GM19025 (cell line): Measurements from ENCODE around the gene FAM13A.

Experiments used
- ATAC-seq: cut with Tn5 transposase; IDR thresholded peaks from one replicate; pipeline ENCODE4 v1.9.1; 2021; ENCODE audit warnings: mild to moderate bottlenecking, low read depth, moderate library complexity; ENCODE audit not compliant: unreplicated experiment

The FAM13A gene

GRCh38 chr4:88796545-88796944 is 260.4 kb downstream of the FAM13A start:
- no peak for ATAC-seq

GRCh38 chr4:88794952-88795351 is 262.0 kb downstream of the FAM13A start:
- no peak for ATAC-seq

- ATAC-seq = no peak
Measured at GRCh38 chr4:88794087-88794690, 262.8 kb downstream of the FAM13A start.

DNA sequence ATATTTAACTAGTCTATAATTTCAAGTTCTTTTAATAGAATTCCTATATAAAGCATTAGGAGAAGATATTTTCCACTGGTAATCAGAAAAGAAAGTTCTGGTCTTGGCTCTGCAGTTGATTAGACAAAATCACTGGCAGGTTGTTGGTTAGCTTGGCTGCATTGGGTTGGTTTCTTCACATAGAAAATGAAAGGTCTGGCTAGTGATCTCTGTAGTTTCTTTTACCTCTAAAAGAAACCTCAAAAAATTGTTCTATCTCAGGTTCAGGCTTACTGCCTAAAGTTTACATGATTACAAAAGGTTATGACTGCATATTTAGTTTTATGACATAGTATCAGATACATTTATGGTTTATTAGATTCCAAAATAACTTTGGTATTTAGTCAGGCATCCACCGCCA is 263.5 kb downstream of the FAM13A start:
- no peak for ATAC-seq

GRCh38 chr4:88792821-88793220 is 264.2 kb downstream of the FAM13A start:
- ATAC-seq = no peak

DNA sequence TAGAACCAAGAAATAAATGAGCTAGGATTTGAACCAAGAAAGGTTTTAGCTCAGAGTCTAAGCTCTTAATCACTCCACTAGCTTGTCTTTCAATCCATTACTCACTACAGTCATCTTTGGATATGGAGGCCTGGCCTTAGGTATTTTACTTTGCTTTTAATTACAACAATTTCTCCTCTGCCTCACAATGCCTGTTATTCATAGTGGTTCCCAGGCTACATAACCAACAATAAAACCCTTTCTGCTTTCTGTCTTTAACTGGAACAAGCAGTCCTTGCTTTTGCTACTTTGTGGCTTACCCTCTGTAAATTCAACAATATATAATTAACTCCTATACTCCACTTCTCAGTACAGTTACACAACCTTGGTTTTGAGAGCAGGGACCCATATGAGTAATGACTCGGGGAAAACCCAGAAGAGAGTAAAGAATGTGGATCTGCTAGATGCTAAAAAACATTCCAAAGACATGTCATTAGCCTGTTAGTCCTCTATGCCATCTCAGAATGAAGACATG is 264.7 kb downstream of the FAM13A start:
- no peak for ATAC-seq

- ATAC-seq = no peak
Measured at GRCh38 chr4:88791274-88791673, 265.7 kb downstream of the FAM13A start.

- no peak for ATAC-seq
Measured at GRCh38 chr4:88788895-88789294, 268.1 kb downstream of the FAM13A start.

DNA sequence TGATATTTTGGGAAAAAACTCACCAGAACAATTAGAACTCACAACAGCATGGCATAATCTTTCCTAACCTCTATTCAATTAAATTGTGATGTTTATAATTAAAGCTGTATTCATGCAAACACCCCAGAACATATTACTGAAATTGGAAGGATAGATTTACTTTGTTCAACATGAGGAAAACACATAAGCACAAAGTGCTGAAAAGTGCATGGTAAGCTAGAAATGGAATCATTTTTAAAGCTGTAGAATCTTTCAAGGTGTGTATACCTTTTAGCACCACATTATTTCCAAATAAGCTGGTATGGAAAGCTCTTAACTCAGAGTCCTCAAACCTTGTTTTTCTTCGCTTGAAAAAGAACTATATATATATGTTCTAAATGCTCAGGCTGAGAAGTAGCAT is 268.6 kb downstream of the FAM13A start:
- no peak for ATAC-seq

GRCh38 chr4:88786011-88786410 is 271.0 kb downstream of the FAM13A start:
- ATAC-seq = no peak

DNA sequence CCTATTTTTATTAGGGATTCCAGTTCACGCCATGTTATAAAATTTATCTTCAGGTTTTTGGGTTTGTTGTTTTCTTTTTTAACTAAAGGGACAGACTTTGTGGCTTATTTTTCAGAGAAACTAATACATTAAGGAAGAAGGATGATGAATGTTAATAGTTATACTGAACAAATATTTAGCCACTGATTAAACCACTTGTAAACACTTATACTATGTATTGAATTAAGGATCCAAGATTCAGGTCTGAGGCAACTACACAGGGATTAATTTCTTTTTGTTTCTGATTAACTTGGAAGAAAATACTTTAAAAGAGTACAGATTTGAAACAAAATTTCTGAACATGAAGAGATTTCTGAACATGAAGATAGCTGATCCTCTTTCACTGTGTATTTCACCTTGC is 276.6 kb downstream of the FAM13A start:
- ATAC-seq = no peak

DNA sequence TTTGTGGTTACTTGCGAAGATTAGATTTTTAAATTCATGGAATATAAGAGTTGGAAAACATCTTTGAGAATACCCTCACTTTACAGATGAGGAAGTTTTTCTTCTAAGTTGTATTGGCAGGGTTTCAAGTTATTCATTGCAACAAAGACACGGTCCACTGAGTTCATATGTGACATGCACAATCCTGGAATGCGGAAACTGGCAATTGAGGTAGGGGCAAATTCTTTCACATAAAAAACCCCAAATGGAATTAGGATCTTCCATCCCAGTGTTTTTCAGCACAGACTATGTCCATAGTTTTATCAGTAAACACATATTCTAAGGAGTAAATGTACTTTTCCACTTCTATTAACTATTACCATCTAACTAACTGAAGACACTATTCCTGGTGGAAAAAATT is 277.6 kb downstream of the FAM13A start:
- no peak for ATAC-seq

GRCh38 chr4:88775529-88775928 is 281.5 kb downstream of the FAM13A start:
- ATAC-seq = peak; percentile 55

DNA sequence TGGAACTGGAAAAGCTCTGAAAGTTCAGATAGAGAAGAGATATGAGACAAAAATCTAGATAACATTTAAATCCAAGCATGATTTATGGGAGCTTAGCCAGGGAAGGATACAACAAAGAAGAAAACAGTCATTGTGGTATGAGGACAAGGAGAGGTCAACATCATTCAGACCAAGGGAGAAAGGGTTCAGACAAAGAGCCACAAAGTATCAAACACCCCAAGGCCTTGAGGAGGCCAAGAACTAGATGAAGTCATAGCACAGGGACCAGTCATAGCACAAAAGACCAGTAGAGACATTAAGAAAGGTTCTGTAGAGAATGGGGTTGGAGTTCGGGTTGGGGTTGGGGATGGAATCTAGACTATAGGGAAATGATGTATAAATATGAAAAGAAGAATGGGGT is 282.0 kb downstream of the FAM13A start:
- no peak for ATAC-seq

DNA sequence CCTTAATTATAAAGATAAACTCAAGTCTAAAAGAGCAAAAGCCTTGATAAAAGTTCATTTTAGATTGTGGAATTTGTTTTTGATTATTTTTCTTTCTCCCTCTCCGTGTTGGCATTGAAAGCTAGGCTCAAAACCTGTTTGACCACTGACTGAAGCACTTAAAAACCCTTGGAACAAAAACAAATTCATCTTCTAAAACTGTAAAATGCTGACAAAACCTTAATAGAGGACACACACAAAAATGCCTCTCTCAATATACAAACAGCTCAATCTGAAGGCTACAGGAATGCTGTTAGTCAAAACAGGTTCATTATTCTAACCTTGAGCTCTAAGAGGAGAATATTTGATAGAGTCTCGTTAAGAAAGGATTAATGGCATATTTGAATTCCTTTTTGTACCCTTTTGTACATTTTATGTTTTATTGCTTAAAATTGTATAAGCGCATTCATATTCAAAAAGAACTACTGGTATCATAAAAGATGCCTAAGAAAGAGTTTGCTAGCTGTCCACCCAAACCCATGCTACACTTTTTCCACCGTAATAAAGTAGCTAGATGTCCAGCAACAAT is 285.0 kb downstream of the FAM13A start:
- ATAC-seq = no peak

DNA sequence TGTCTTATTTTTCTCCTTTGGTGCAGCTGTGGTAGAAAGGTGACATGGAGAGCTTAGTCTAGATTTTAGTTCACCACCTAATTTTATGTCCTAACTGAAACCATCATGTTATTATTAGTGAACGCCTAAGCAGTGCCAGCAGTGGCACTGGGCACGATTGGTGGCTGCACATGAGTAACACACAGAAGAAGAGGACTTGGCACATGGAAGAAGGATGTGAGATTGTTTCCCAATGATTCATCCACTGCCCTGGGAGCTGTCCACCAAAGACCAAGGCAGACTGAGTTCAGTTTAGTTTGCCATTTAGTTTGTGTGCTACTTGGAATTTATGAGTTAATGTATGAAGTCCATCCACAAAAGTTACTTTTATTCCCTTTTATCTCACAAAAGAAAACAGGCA is 291.3 kb downstream of the FAM13A start:
- no peak for ATAC-seq

DNA sequence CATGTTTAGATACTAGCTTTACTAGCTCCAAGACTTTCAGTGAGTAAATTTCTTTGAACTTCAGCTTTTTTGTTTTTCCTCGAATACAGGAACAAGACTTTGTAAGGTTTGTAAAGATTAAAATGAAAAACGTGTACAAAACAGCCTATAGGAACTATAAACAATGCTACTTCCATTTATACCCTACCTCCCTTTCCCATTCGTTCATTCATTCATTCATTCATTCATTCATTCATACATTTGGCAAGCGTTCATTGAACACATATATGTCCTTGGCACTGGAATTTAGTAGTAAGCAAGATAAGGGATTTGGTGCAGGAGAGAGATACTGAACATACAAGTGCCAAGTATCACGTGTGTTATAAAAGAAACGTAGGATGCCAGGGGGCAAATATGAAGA is 293.9 kb downstream of the FAM13A start:
- no peak for ATAC-seq

DNA sequence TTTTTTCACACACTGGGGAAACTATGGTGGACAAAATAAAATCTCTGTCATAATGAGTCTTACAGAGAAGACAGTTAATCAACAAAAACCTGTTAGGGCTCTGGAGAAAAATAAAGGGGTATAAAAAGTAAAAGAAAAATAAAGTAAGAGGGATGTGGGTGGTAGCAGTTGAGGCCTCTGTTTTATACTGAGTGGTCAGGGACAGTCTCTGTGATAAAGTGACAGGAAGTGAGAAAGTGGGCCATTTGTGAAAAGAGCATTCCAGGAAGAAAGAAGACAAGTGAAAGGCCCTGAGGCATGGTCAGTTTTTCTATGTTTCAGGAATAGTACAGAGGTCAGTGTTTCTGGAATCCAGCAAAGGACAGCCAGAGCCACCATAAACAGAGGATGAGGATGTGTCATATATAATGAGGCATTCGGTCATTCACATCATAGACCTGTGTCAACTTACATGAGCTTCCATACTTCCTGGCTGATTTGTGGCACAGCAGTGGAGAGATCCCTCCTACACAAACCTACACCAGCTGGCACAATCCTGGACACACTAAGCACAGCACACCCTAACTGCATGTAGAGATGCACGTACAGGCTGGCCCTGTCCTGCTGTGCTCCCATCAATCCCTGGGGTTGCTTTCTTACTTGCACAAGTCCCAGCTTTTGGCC is 295.0 kb downstream of the FAM13A start:
- ATAC-seq = no peak

DNA sequence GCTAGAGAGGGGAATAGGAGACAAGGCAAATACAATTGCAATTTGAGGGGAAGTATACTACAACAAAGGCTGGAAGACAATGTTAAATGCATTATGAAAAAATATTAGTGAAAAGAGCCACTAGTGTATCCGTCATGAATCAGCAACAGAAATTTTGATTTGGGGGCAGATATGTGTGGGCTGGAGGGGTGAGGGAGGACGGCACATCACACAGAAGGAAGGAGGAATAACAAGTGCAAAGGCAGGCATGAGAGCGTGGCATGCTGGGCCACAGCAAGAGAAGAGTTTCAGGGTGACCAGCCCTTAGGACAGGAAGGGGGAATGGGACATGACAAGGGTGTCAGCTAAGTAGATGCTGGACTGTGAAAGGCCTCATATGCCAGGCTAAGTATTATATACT is 295.6 kb downstream of the FAM13A start:
- ATAC-seq = no peak

- no peak for ATAC-seq
Measured at GRCh38 chr4:88759895-88760290, 297.1 kb downstream of the FAM13A start.

DNA sequence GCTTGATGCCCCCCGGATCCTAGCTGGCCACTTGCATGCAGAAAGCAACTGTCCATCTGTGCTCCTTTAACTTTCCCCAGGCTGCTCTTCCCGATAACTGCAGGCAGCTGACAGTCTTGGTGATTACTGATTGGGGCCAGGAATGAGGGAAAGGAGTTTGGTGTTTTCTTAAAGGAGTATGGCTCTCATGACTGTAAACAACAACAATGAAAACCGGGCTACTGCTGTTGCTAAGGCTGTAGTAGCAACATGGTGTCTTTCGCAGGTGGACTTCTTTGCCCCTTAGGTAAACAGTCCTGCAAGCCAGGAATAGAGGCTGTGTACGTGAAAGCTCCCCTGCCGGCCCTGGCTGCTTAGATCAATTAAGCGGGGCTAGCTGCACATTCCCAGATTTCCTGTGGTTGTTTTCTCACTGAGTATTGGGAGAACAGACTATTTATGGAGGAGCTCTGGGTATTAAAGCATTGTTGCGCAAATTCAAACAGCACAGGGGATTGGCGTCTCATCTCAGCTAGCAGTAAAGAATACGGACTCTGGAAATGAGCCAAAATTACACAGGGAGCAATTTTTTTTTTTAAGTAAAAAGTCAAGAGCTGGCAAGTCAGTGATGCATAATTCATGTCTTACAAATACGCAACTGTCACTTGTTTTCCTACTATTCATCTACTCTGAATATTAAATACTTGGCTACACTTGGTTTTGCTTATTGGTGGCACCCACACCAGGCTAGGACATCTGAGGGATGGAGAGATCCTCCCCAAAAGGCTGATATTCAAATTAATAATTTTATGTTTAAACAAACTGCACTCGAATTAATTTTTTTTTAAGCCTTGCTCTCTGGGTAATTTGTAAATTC is 297.7 kb downstream of the FAM13A start:
- no peak for ATAC-seq
